ENCODE results near the gene BATF. TPM values are rescaled to one million over a fixed set of nuclear protein-coding genes. Genes with fewer than 3 reads are reported as not detected.

BATF gene
- total RNA-seq, 2 donors from 2014 or later: not detected

DNA sequence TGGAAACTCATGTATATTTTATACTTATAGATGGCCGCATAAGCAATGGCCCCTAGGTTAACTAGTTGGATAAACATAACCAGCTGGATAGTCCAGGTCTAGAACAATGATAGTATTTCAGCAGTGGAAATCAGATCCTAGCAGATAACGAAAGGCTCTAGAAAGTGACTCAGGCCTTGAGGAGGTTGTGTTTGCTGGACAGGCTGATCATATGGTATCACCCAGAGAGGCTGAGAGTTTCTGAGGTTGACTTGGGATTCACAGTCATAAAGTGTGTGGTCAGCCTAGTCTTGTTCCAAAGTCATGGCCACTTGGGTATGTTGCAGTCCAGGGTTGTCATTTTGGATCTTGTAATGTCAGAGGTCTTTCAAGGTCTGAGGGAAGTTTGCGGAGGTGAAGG, 73.0 kb downstream of the BATF start:
- 92 to 97% methylated on average over 3 of the region's 3 CpGs for WGBS, 2 donors
- intact Hi-C loops (cut with DNase I): no loop called here
- Histone ChIP-seq H3K4me1 (no peaks in the 10 kb centered on the region), H3K9me3 (no peaks in the 10 kb centered on the region), H3K27ac (no peak overlapping the region), H3K4me3 (no peak overlapping the region), H3K27me3 (no peaks in the 10 kb centered on the region), H3K36me3 (replicated peaks in 1 of 2; ENCODE audit: insufficient read depth in 1 of 2, low read depth in 2 of 2) (no peaks in the 10 kb centered on the region)
- no peak for TF ChIP-seq POLR2A (IDR thresholded peaks at IDR 0.05)
- TF ChIP-seq, protein P1, sequence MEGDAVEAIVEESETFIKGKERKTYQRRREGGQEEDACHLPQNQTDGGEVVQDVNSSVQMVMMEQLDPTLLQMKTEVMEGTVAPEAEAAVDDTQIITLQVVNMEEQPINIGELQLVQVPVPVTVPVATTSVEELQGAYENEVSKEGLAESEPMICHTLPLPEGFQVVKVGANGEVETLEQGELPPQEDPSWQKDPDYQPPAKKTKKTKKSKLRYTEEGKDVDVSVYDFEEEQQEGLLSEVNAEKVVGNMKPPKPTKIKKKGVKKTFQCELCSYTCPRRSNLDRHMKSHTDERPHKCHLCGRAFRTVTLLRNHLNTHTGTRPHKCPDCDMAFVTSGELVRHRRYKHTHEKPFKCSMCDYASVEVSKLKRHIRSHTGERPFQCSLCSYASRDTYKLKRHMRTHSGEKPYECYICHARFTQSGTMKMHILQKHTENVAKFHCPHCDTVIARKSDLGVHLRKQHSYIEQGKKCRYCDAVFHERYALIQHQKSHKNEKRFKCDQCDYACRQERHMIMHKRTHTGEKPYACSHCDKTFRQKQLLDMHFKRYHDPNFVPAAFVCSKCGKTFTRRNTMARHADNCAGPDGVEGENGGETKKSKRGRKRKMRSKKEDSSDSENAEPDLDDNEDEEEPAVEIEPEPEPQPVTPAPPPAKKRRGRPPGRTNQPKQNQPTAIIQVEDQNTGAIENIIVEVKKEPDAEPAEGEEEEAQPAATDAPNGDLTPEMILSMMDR (IDR thresholded peaks at IDR 0.05): no peak
- DNase-seq (no peak), ATAC-seq (no peak)

Other genes starting within 250 kb of the BATF start
- 1,000 to 10,000 TPM in 1 of 2 donors, 100 to 1,000 TPM in 1; 412 to 1,093 TPM for gene FOS, start 243.6 kb upstream of the BATF start, total RNA-seq
- gene JDP2, start 94.4 kb upstream of the BATF start, total RNA-seq: 10 to 100 TPM; 16.8 to 17.9 TPM
- 1 to 10 TPM in 1 of 2 donors, under 1 TPM in 1; under 0.01 to 1.3 TPM for gene FLVCR2, start 56.2 kb downstream of the BATF start, total RNA-seq
- gene ERG28, start 138.4 kb downstream of the BATF start, total RNA-seq: 1 to 10 TPM; 8.6 to 8.8 TPM
- gene TTLL5, start 138.8 kb downstream of the BATF start, total RNA-seq: 10 to 100 TPM; 21.0 to 21.8 TPM